ENCODE measurements around the gene SLC4A3. TPM values are rescaled to one million over a fixed set of nuclear protein-coding genes. Genes with fewer than 3 reads are reported as not detected.

Gene SLC4A3
- total RNA-seq, 4 donors from 2014 or later, result 10.4 to 30.6 (median 12.4) TPM

DNA sequence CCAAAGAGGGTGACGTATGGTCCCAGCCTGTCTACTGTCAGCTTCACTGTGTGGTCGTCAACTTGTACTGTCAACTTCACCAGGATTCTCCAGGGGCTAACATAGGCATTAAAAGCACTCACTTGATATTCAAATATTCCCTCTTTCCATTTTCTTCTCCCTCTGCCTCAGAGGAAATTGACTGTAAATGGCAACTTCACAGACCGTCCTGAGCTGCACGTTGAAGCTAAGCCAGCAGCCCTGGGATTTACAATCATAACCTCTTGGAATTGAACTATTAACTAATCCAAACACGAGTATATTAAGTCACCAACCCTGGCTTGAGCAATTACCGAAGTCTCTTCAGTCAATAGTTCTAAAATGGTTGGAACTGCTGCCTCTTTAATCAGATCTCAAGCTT lies 38.5 kb downstream of the SLC4A3 start:
- Histone ChIP-seq H3K27me3 (no peaks in the 10 kb centered on the region), H3K4me1 (peaks cover 0 to 18% (median 0%) of the 10 kb centered on the region in 3 donors), H3K4me3 (no peak overlapping the region), H3K36me3 (no peaks in the 10 kb centered on the region), H3K27ac (peak overlapping the region in 1 of 4 donors; percentile 68), H3K9me3 (no peaks in the 10 kb centered on the region)
- TF ChIP-seq POLR2A (IDR thresholded peaks at IDR 0.05) (no peak), EP300 (IDR thresholded peaks at IDR 0.05) (no peak), POLR2AphosphoS5 (IDR thresholded peaks at IDR 0.05) (no peak), CTCF (IDR thresholded peaks at IDR 0.05) (no peak)
- WGBS, 2 donors (ENCODE audit: low coverage in 1 of 2), result 58 to 67% methylated on average over 4 to 6 of the region's 6 CpGs
- ATAC-seq, result no peak

DNA sequence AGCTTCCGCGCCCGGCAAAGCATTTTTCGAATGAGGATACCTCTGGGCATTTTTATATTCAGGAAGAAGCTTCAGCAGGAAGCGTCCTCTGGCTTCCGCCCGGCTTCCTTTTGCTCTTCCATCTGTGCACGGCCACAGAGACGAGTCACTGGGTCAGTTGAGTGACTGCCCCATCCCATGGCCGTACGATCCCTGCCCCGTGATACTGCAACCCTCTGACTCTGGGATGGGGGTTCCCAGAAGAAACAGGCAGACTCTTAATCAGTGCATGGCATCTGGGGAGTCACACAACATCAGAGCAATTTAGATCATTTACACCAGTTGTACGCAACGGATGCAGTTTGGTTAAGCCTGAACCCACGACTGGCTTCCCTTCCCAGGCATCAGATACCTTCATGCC lies 40.9 kb downstream of the SLC4A3 start:
- no peak for TF ChIP-seq POLR2A (IDR thresholded peaks at IDR 0.05)
- TF ChIP-seq CTCF (IDR thresholded peaks at IDR 0.05), result no peak
- TF ChIP-seq EP300 (IDR thresholded peaks at IDR 0.05), result no peak
- no peak for TF ChIP-seq POLR2AphosphoS5 (IDR thresholded peaks at IDR 0.05)
- Histone ChIP-seq H3K27ac (no peak overlapping the region), H3K36me3 (no peaks in the 10 kb centered on the region), H3K4me1 (peaks cover 0 to 18% (median 0%) of the 10 kb centered on the region in 3 donors), H3K9me3 (no peaks in the 10 kb centered on the region), H3K27me3 (no peaks in the 10 kb centered on the region), H3K4me3 (no peak overlapping the region)
- ATAC-seq, result no peak
- WGBS, 2 donors (ENCODE audit: low coverage in 1 of 2), result 90 to 92% methylated on average over 2 to 4 of the region's 15 CpGs

GRCh38 chr2:219670386-219670785 lies 43.0 kb downstream of the SLC4A3 start:
- no peak for ATAC-seq
- WGBS, 2 donors (ENCODE audit: low coverage in 1 of 2), result 34 to 37% methylated on average over 6 of the region's 6 CpGs
- Histone ChIP-seq H3K36me3 (no peaks in the 10 kb centered on the region), H3K27ac (no peak overlapping the region), H3K4me3 (no peak overlapping the region), H3K4me1 (peaks cover 0 to 16% (median 0%) of the 10 kb centered on the region in 3 donors), H3K9me3 (no peaks in the 10 kb centered on the region), H3K27me3 (no peaks in the 10 kb centered on the region)
- no peak for TF ChIP-seq POLR2A (IDR thresholded peaks at IDR 0.05)
- TF ChIP-seq EP300 (IDR thresholded peaks at IDR 0.05), result no peak
- no peak for TF ChIP-seq POLR2AphosphoS5 (IDR thresholded peaks at IDR 0.05)
- TF ChIP-seq CTCF (IDR thresholded peaks at IDR 0.05), result no peak

- 66 to 73% methylated on average over 3 to 4 of the region's 5 CpGs for WGBS, 2 donors (ENCODE audit: low coverage in 1 of 2)
- H3K36me3 ChIP-seq, result no peaks in the 10 kb centered on the region
These were observed 43.8 kb downstream of the SLC4A3 start for GRCh38 chr2:219671279-219671678.

More at GRCh38 chr2:219671279-219671678, 43.8 kb downstream of the SLC4A3 start:
- H3K4me1 ChIP-seq, result peaks cover 0 to 10% (median 0%) of the 10 kb centered on the region in 3 donors
- no peaks in the 10 kb centered on the region for H3K9me3 ChIP-seq
- H3K27me3 ChIP-seq, result no peaks in the 10 kb centered on the region
- H3K27ac ChIP-seq, result no peak overlapping the region
- no peak for ATAC-seq
- no peak for TF ChIP-seq EP300 (IDR thresholded peaks at IDR 0.05)
- no peak for TF ChIP-seq POLR2A (IDR thresholded peaks at IDR 0.05)
- TF ChIP-seq POLR2AphosphoS5 (IDR thresholded peaks at IDR 0.05), result no peak
- no peak for TF ChIP-seq CTCF (IDR thresholded peaks at IDR 0.05)
- no peak overlapping the region for H3K4me3 ChIP-seq

Data from gastroesophageal sphincter (tissue), 4 donors.